Small intestine (tissue), 7 donors: ENCODE data around the gene TTLL4. TPM values are rescaled to one million over a fixed set of nuclear protein-coding genes. Genes with fewer than 3 reads are reported as not detected.

Experiments
- DNase-seq, 2 donors: peaks; one replicate each; pipeline versions ENCODE4 v3.0.0 to v3.0.0-alpha.2; 2013
- FAIRE-seq: peaks from 2 replicates; lab custom pipeline; 2012; peaks lifted over from hg19 to GRCh38; lab: Jason Lieb, UNC
- H3K27ac ChIP-seq, 3 donors: one replicate each; pipeline ENCODE4 v1.5.1; 2013; ENCODE audit warnings: low read length in 2 of 3, mild to moderate bottlenecking in 2 of 3, control low read depth in 1 of 3, inconsistent platforms in 1 of 3, low read depth in 1 of 3, moderate library complexity in 1 of 3
- H3K27me3 ChIP-seq, 3 donors: one replicate each; pipeline ENCODE4 v1.6.1; 2013; ENCODE audit warnings: low read length in 3 of 3, inconsistent platforms in 1 of 3; ENCODE audit not compliant: control insufficient read depth in 3 of 3, insufficient read depth in 3 of 3
- H3K36me3 ChIP-seq, 3 donors: one replicate each; pipeline ENCODE4 v1.6.1; 2013; ENCODE audit warnings: low read length in 3 of 3, inconsistent platforms in 1 of 3, low read depth in 1 of 3, mild to moderate bottlenecking in 1 of 3, moderate library complexity in 1 of 3; ENCODE audit not compliant: control insufficient read depth in 3 of 3, insufficient read depth in 2 of 3
- H3K4me1 ChIP-seq, 3 donors: one replicate each; pipeline ENCODE4 v1.6.1; 2013; ENCODE audit warnings: low read length in 2 of 3, inconsistent platforms in 1 of 3, low read depth in 1 of 3, mild to moderate bottlenecking in 1 of 3, moderate library complexity in 1 of 3; ENCODE audit not compliant: control insufficient read depth in 3 of 3, insufficient read depth in 2 of 3
- H3K4me3 ChIP-seq, 3 donors: one replicate each; pipeline ENCODE4 v1.5.1; 2013; ENCODE audit warnings: low read length in 3 of 3, control low read depth in 1 of 3, inconsistent platforms in 1 of 3, low read depth in 1 of 3, mild to moderate bottlenecking in 1 of 3, moderate library complexity in 1 of 3
- H3K9me3 ChIP-seq, 2 donors: one replicate each; pipeline ENCODE4 v1.6.1; 2013; ENCODE audit warnings: low read depth in 1 of 2, low read length in 1 of 2; ENCODE audit not compliant: control insufficient read depth in 2 of 2, insufficient read depth in 1 of 2
- WGBS, 3 donors: extraction: QIAGEN DNeasy Blood & Tissue Kit; methylation state at CpG; one replicate each; pipeline ENCODE4 v1.1.7; 2013; 5-methylcytosine and 5-hydroxymethylcytosine counted together
- polyA plus RNA-seq, 4 donors: library from polyadenylated mRNA; stranded (reverse) in 3 of 4; unstranded in 1 of 4; fragments of 200-250 nt in 3 of 4; fragments of 120-200 nt in 1 of 4; gene quantifications; one replicate each; pipeline versions ENCODE4 v1.2.1 to v1.2.3, GENCODE V29; 2013
- donor health status: healthy with polysubstance abuse.
- donor health status: control.
- donor health status: control.
- donor health status: Bipolar disorder and iron deficiency.
- donor health status: healthy.

Gene TTLL4
- polyA plus RNA-seq, 4 donors: 8.6 to 25.7 (median 12.5) TPM

- peaks cover 11 to 47% (median 17%) of the 10 kb centered on the region in 3 donors for H3K36me3 ChIP-seq
- H3K27ac ChIP-seq: no peak overlapping the region
- no peak overlapping the region for H3K4me3 ChIP-seq
- H3K9me3 ChIP-seq: peaks cover 0 to under 1% of the 10 kb centered on the region in 2 donors
- H3K4me1 ChIP-seq: peaks cover 0 to 4% (median 0%) of the 10 kb centered on the region in 3 donors
- no peaks in the 10 kb centered on the region for H3K27me3 ChIP-seq
- no peak for FAIRE-seq
- DNase-seq: no peak
- WGBS, 3 donors: 77 to 88% (median 78%) methylated on average over 6 of the region's 6 CpGs
Measured at GRCh38 chr2:218743068-218743467, 32.4 kb downstream of the TTLL4 start.

GRCh38 chr2:218744615-218745014 is 34.0 kb downstream of the TTLL4 start:
- WGBS, 3 donors: 67 to 89% (median 69%) methylated on average over 3 of the region's 3 CpGs
- H3K27ac ChIP-seq: no peak overlapping the region

GRCh38 chr2:218745160-218745558 is 34.5 kb downstream of the TTLL4 start:
- WGBS, 3 donors: 76 to 86% (median 85%) methylated on average over 5 of the region's 5 CpGs
- Histone ChIP-seq H3K4me1 (peaks cover 0 to 6% (median 0%) of the 10 kb centered on the region in 3 donors), H3K36me3 (peaks cover 10 to 55% (median 13%) of the 10 kb centered on the region in 3 donors), H3K9me3 (peaks cover 0 to 5% of the 10 kb centered on the region in 2 donors), H3K27me3 (no peaks in the 10 kb centered on the region), H3K27ac (no peak overlapping the region), H3K4me3 (no peak overlapping the region)
- no peak for DNase-seq
- no peak for FAIRE-seq

More at GRCh38 chr2:218744615-218745014, 34.0 kb downstream of the TTLL4 start:
- Histone ChIP-seq H3K27me3 (no peaks in the 10 kb centered on the region), H3K4me1 (peaks cover 0 to 6% (median 0%) of the 10 kb centered on the region in 3 donors), H3K9me3 (peaks cover 0 to 5% of the 10 kb centered on the region in 2 donors), H3K4me3 (no peak overlapping the region), H3K36me3 (peaks cover 8 to 51% (median 13%) of the 10 kb centered on the region in 3 donors)
- DNase-seq: no peak
- FAIRE-seq: no peak

GRCh38 chr2:218745559-218746469 is 35.2 kb downstream of the TTLL4 start:
- Histone ChIP-seq H3K4me1 (peaks cover 0 to 6% (median 0%) of the 10 kb centered on the region in 3 donors), H3K9me3 (peaks cover 0 to 5% of the 10 kb centered on the region in 2 donors), H3K27me3 (no peaks in the 10 kb centered on the region), H3K4me3 (no peak overlapping the region), H3K36me3 (peaks cover 13 to 53% (median 14%) of the 10 kb centered on the region in 3 donors), H3K27ac (no peak overlapping the region)
- DNase-seq (peak in 1 of 2 donors; percentile 11), FAIRE-seq (no peak)
- 73 to 82% (median 73%) methylated on average over 10 of the region's 10 CpGs for WGBS, 3 donors

- Histone ChIP-seq H3K4me3 (no peak overlapping the region), H3K9me3 (peaks cover 0 to 5% of the 10 kb centered on the region in 2 donors), H3K36me3 (peaks cover 11 to 47% (median 14%) of the 10 kb centered on the region in 3 donors), H3K4me1 (peaks cover 0 to 6% (median 0%) of the 10 kb centered on the region in 3 donors), H3K27me3 (no peaks in the 10 kb centered on the region), H3K27ac (no peak overlapping the region)
- DNase-seq (no peak), FAIRE-seq (no peak)
- WGBS, 3 donors: 96 to 100% (median 97%) methylated on average over 1 of the region's 1 CpG
Measured at GRCh38 chr2:218746470-218746795, 35.8 kb downstream of the TTLL4 start.

- peaks cover 11 to 50% (median 16%) of the 10 kb centered on the region in 3 donors for H3K36me3 ChIP-seq
Measured at GRCh38 chr2:218746960-218747359, 36.3 kb downstream of the TTLL4 start.

GRCh38 chr2:218748741-218749441 is 38.3 kb downstream of the TTLL4 start:
- peaks cover 17 to 68% (median 23%) of the 10 kb centered on the region in 3 donors for H3K36me3 ChIP-seq
- peak overlapping the region in 1 of 3 donors; percentile 38 for H3K27ac ChIP-seq
- FAIRE-seq (no peak), DNase-seq (peak; percentile 42 to 62)
- 66 to 82% (median 71%) methylated on average over 8 of the region's 8 CpGs for whole genome bisulfite sequencing, 3 donors
- H3K27me3 ChIP-seq: no peaks in the 10 kb centered on the region
- H3K4me3 ChIP-seq: no peak overlapping the region
- peaks cover 0 to 5% of the 10 kb centered on the region in 2 donors for H3K9me3 ChIP-seq
- H3K4me1 ChIP-seq: peaks cover 0 to 6% (median 0%) of the 10 kb centered on the region in 3 donors

More at GRCh38 chr2:218746960-218747359, 36.3 kb downstream of the TTLL4 start:
- FAIRE-seq: no peak
- DNase-seq: no peak
- Histone ChIP-seq H3K27me3 (no peaks in the 10 kb centered on the region), H3K27ac (no peak overlapping the region), H3K4me1 (peaks cover 0 to 6% (median 0%) of the 10 kb centered on the region in 3 donors), H3K4me3 (no peak overlapping the region), H3K9me3 (peaks cover 0 to 5% of the 10 kb centered on the region in 2 donors)
- 95 to 98% (median 96%) methylated on average over 10 of the region's 10 CpGs for WGBS, 3 donors

- Histone ChIP-seq H3K27me3 (no peaks in the 10 kb centered on the region), H3K36me3 (peaks cover 14 to 59% (median 14%) of the 10 kb centered on the region in 3 donors), H3K9me3 (no peaks in the 10 kb centered on the region), H3K4me3 (no peak overlapping the region), H3K27ac (no peak overlapping the region), H3K4me1 (peaks cover 0 to 2% (median 0%) of the 10 kb centered on the region in 3 donors)
- no peak for FAIRE-seq
- 68 to 83% (median 71%) methylated on average over 3 of the region's 3 CpGs for WGBS, 3 donors
- DNase-seq: no peak
Measured at GRCh38 chr2:218754201-218754600, 43.6 kb downstream of the TTLL4 start.
